ENCODE measurements around the gene NES.

NES gene, protein sequence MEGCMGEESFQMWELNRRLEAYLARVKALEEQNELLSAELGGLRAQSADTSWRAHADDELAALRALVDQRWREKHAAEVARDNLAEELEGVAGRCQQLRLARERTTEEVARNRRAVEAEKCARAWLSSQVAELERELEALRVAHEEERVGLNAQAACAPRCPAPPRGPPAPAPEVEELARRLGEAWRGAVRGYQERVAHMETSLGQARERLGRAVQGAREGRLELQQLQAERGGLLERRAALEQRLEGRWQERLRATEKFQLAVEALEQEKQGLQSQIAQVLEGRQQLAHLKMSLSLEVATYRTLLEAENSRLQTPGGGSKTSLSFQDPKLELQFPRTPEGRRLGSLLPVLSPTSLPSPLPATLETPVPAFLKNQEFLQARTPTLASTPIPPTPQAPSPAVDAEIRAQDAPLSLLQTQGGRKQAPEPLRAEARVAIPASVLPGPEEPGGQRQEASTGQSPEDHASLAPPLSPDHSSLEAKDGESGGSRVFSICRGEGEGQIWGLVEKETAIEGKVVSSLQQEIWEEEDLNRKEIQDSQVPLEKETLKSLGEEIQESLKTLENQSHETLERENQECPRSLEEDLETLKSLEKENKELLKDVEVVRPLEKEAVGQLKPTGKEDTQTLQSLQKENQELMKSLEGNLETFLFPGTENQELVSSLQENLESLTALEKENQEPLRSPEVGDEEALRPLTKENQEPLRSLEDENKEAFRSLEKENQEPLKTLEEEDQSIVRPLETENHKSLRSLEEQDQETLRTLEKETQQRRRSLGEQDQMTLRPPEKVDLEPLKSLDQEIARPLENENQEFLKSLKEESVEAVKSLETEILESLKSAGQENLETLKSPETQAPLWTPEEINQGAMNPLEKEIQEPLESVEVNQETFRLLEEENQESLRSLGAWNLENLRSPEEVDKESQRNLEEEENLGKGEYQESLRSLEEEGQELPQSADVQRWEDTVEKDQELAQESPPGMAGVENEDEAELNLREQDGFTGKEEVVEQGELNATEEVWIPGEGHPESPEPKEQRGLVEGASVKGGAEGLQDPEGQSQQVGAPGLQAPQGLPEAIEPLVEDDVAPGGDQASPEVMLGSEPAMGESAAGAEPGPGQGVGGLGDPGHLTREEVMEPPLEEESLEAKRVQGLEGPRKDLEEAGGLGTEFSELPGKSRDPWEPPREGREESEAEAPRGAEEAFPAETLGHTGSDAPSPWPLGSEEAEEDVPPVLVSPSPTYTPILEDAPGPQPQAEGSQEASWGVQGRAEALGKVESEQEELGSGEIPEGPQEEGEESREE (N-terminal part only)

DNA sequence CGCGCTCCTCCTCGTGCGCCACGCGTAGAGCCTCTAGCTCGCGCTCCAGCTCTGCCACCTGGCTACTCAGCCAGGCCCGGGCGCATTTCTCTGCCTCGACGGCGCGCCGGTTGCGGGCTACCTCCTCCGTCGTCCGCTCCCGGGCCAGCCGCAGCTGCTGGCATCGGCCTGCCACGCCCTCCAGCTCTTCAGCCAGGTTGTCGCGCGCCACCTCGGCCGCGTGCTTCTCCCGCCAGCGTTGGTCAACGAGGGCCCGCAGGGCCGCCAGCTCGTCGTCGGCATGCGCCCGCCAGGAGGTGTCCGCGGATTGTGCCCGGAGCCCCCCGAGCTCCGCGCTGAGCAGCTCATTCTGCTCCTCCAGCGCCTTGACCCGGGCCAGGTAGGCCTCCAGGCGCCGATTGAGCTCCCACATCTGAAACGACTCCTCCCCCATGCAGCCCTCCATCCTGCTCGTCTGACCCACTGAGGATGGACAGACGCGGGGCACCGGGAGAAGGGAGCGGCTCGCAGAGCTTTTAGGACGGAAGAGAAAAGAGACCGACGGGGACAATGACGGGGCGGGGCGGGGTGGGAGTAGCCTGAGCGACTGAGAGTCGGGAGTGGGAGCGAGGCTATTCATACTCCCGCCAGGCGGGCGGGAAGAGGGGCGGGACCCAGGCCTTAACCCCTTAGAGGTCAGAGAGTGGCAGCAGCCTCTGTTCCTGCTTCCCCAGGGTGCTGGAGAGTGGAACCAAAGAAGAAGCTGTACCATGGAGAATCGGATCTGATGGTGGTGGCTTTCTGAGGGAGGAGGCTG is at the start of gene NES:
TSS of gene NES (minus strand) at position 588 of the 796 bp plus-strand sequence. CDS start at position 445, 143 bp downstream.
- peak; percentile 83 for DNase-seq (ENCODE audit: extremely low spot score)
- CTCF ChIA-PET: interaction anchor here (1.0 to 6.6 kb wide), 9 partner anchors 12 to 52 kb away, joined by 3 to 70 read pairs (median 7); partner anchors contain the start of gene CRABP2
- TF ChIP-seq LEF1 (IDR thresholded peaks at IDR 0.05; ENCODE audit: borderline replicate concordance) (no peak), FOXA1 (IDR thresholded peaks at IDR 0.05) (no peak), NFRKB (IDR thresholded peaks at IDR 0.05) (no peak), SP1 (IDR thresholded peaks at IDR 0.05) (no peak), ZNF384 (IDR thresholded peaks at IDR 0.05) (no peak), HDGF (IDR thresholded peaks at IDR 0.05; ENCODE audit: borderline replicate concordance) (no peak), BHLHE40 (IDR thresholded peaks at IDR 0.05; ENCODE audit: borderline replicate concordance) (no peak), L3MBTL2 (conservative IDR thresholded peaks at IDR 0.05) (no peak), FOXK2 (IDR thresholded peaks at IDR 0.05) (no peak), SUZ12 (IDR thresholded peaks at IDR 0.05) (no peak), TARDBP (IDR thresholded peaks at IDR 0.05) (no peak), CTBP1 (IDR thresholded peaks at IDR 0.05; ENCODE audit: borderline replicate concordance) (no peak)
- POLR2A ChIA-PET: interaction anchor here (0.6 to 8.1 kb wide), 9 partner anchors 9 to 83 kb away, joined by 3 to 122 read pairs (median 7); partner anchors contain the start of genes CRABP2, HAPLN2, ISG20L2 and METTL25B

DNA sequence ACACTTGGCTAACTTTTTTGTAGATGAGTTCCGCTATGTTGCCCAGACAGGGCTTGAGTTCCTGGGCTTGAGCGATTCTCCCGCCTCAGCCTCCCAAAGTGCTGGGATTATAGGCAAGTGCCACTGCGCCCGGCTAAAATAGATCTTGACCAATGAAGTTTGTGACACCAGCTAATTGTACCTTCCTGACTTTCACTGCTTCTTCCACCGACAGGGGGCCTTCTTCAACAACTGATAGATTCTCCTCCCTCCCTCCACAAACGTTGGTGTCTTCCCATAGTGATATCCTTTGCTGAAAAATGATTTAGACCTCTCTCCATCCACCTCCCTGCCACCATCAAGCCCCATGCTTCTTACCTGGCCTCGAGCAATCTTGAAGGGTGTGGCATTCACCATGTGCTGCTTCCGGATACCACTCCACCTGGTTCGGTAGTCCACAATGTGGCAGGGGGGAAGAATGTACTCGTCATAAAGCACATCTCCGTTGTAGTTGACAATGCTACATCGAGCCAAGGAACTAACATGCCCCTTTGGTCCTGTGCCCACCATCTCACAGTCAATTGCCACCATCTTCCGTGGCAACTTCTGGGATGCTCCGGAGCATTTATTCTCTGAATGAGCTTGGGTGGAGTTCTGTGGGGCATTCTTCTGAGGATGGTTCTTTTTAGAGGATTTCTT is 49.5 kb upstream of the NES start:
- ChIA-PET CTCF (interaction anchor here (0.7 to 5.2 kb wide), 50 partner anchors 9 to 218 kb away, joined by 3 to 335 read pairs (median 6); partner anchors contain the start of genes CRABP2, HDGF, INSRR and LRRC71), POLR2A (interaction anchor here (0.8 to 7.4 kb wide), 18 partner anchors 11 to 164 kb away, joined by 3 to 137 read pairs (median 8); partner anchors contain the start of genes CRABP2, HDGF, INSRR and MRPL24)
- TF ChIP-seq ZNF384 (IDR thresholded peaks at IDR 0.05) (no peak), L3MBTL2 (conservative IDR thresholded peaks at IDR 0.05) (peak; percentile 61; the same call in 1 of the 2 replicates)
- peak; percentile 71 for DNase-seq (ENCODE audit: extremely low spot score)

DNA sequence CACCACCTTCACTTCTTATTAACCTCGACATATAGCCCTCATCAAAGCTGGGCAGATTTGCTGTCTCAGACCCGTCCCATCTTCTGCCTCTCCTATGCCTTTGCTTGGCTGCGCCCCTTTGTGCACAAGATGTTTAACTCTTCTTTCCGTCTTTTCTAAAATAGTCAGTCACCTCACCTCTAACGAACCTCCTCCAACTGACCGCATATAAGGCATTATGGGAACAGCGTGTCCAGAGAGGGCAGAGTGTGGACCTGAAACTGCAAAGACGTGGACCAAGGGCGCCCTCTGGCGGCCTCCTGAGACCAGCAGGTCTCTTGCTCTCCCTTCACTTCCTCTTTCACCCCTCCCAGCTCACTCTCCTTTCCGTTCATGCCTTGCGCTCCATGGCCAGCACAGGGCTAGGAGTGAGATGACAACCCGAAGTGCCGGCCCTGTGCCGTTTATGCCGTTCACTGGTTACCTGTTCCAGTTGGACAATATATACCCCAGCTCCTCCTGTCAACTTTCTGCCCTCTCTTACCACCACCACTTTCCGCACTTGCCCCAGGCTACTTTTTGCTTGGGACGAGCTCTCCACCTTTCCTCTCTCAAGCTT is 48.6 kb upstream of the NES start:
- TF ChIP-seq L3MBTL2 (conservative IDR thresholded peaks at IDR 0.05) (no peak), SUZ12 (IDR thresholded peaks at IDR 0.05) (no peak), TARDBP (IDR thresholded peaks at IDR 0.05) (no peak), LEF1 (IDR thresholded peaks at IDR 0.05; ENCODE audit: borderline replicate concordance) (no peak), SP1 (IDR thresholded peaks at IDR 0.05) (no peak), FOXK2 (IDR thresholded peaks at IDR 0.05) (no peak), BHLHE40 (IDR thresholded peaks at IDR 0.05; ENCODE audit: borderline replicate concordance) (no peak), CTBP1 (IDR thresholded peaks at IDR 0.05; ENCODE audit: borderline replicate concordance) (no peak), ARNT (IDR thresholded peaks at IDR 0.05) (no peak), ZNF384 (IDR thresholded peaks at IDR 0.05) (no peak), ELF4 (IDR thresholded peaks at IDR 0.05) (no peak)
- TF ChIP-seq, protein P1, sequence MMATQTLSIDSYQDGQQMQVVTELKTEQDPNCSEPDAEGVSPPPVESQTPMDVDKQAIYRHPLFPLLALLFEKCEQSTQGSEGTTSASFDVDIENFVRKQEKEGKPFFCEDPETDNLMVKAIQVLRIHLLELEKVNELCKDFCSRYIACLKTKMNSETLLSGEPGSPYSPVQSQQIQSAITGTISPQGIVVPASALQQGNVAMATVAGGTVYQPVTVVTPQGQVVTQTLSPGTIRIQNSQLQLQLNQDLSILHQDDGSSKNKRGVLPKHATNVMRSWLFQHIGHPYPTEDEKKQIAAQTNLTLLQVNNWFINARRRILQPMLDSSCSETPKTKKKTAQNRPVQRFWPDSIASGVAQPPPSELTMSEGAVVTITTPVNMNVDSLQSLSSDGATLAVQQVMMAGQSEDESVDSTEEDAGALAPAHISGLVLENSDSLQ (IDR thresholded peaks at IDR 0.05): no peak
- ChIA-PET CTCF (interaction anchor here (0.7 to 5.2 kb wide), 56 partner anchors 8 to 218 kb away, joined by 3 to 335 read pairs (median 6); partner anchors contain the start of genes CRABP2, HDGF, INSRR and LRRC71), POLR2A (interaction anchor here (0.8 to 7.4 kb wide), 13 partner anchors 10 to 164 kb away, joined by 3 to 137 read pairs (median 7); partner anchors contain the start of genes CRABP2, HDGF, MRPL24 and PRCC)
- DNase-seq (ENCODE audit: extremely low spot score): peak; percentile 89

DNA sequence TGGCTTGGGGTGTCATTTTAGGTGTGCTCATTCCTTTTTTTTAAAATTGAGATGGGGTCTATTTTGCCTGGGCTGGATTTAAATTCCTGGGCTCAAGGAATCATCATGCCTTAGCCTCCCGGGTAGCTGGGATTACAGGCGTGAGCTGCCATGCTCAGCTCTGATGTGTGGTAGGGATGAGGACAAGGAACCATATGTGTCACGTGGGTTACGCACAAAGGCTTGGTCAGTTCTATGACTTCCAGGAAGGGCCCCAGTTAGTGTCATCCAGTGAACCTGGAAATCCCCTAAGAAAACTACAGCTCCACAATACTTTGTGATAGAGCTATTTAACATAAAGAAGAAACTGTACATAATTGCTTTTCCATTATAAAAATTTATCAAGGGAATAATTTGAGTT is 44.3 kb upstream of the NES start:
- CTCF ChIA-PET: interaction anchor here (0.6 to 1.3 kb wide), 3 partner anchors 32 to 336 kb away, joined by 3 to 14 read pairs (median 5); no protein-coding TSS in a partner anchor
- TF ChIP-seq ELF4 (IDR thresholded peaks at IDR 0.05) (no peak), NFRKB (IDR thresholded peaks at IDR 0.05) (no peak), BHLHE40 (IDR thresholded peaks at IDR 0.05; ENCODE audit: borderline replicate concordance) (no peak), FOXK2 (IDR thresholded peaks at IDR 0.05) (no peak), HDGF (IDR thresholded peaks at IDR 0.05; ENCODE audit: borderline replicate concordance) (no peak), FOXM1 (IDR thresholded peaks at IDR 0.05; ENCODE audit: borderline replicate concordance) (no peak), ARNT (IDR thresholded peaks at IDR 0.05) (no peak), CTBP1 (IDR thresholded peaks at IDR 0.05; ENCODE audit: borderline replicate concordance) (no peak), SP1 (IDR thresholded peaks at IDR 0.05) (no peak), L3MBTL2 (conservative IDR thresholded peaks at IDR 0.05) (no peak), LEF1 (IDR thresholded peaks at IDR 0.05; ENCODE audit: borderline replicate concordance) (no peak), TARDBP (IDR thresholded peaks at IDR 0.05) (no peak), SUZ12 (IDR thresholded peaks at IDR 0.05) (no peak), ZNF384 (IDR thresholded peaks at IDR 0.05) (no peak), FOXA1 (IDR thresholded peaks at IDR 0.05) (no peak)
- TF ChIP-seq, protein P1 (IDR thresholded peaks at IDR 0.05): no peak
- no peak for DNase-seq (ENCODE audit: extremely low spot score)
- POLR2A ChIA-PET: interaction anchor here (0.8 to 1.5 kb wide), 4 partner anchors 19 to 46 kb away, joined by 3 read pairs; partner anchors contain the start of genes MRPL24 and PRCC

All from HEK293T (cell line).